K562 (cell line): ENCODE measurements around the gene HORMAD1. TPM values are rescaled to one million over a fixed set of nuclear protein-coding genes. Genes with fewer than 3 reads are reported as not detected.
A peak's percentile ranks its signal among the peaks of the same experiment; 100 is the strongest.

ENCODE experiments used
- ATF7 ChIP-seq: fragments of 450-650 bp; IDR thresholded peaks from 2 replicates; pipeline ENCODE4 v1.7.1; 2014; ENCODE audit warnings: mild to moderate bottlenecking, moderate library complexity
- BDP1 ChIP-seq: IDR thresholded peaks from 3 replicates; pipeline ENCODE4 v1.6.1; 2011; ENCODE audit not compliant: insufficient read length, insufficient read depth
- CBFA2T3 ChIP-seq: fragments of 450-650 bp; IDR thresholded peaks from 2 replicates; pipeline ENCODE4 v1.6.1; 2017
- CREBBP ChIP-seq: IDR thresholded peaks from one replicate; pipeline ENCODE4 v1.6.1; 2012; ENCODE audit warnings: low read depth, mild to moderate bottlenecking, control low read depth, inconsistent platforms, low read length
- DPF2 ChIP-seq: fragments of 450-650 bp; IDR thresholded peaks from 2 replicates; pipeline ENCODE4 v1.6.1; 2016
- E2F1 ChIP-seq: sonication (generic); formaldehyde crosslinking; IDR thresholded peaks from 2 replicates; pipeline ENCODE4 v1.8.1; 2023; ENCODE audit warnings: mild to moderate bottlenecking, missing genetic modification reagents, moderate library complexity
- FOXK1 ChIP-seq: sonication (generic); formaldehyde crosslinking; IDR thresholded peaks from 2 replicates; pipeline ENCODE4 v1.8.0; 2022; ENCODE audit warnings: missing genetic modification reagents, mild to moderate bottlenecking, borderline replicate concordance
- FOXM1 ChIP-seq, 2 experiments: fragments of 450-650 bp in 1 of 2; sonication (generic) in 1 of 2; formaldehyde crosslinking in 1 of 2; IDR thresholded peaks; 2 replicates each; pipeline versions ENCODE4 v1.6.1 to v1.9.0; 2017 to 2022; ENCODE audit warnings: low read depth in 2 of 2, mild to moderate bottlenecking in 2 of 2, missing genetic modification reagents in 1 of 2, moderate library complexity in 1 of 2
- KDM5B ChIP-seq: fragments of 200-600 bp; sonication (generic); IDR thresholded peaks from 2 replicates; pipeline ENCODE4 v1.6.1; 2012; ENCODE audit warnings: low read depth, mild to moderate bottlenecking, moderate library complexity, low read length, control low read depth, inconsistent platforms; ENCODE audit not compliant: insufficient replicate concordance
- NEUROD1 ChIP-seq: fragments of 150-350 bp; IDR thresholded peaks from 2 replicates; pipeline ENCODE4 v1.6.1; 2014; ENCODE audit warnings: borderline replicate concordance, low read length, low read depth; ENCODE audit not compliant: partially characterized antibody
- NFRKB ChIP-seq: fragments of 450-650 bp; IDR thresholded peaks from 2 replicates; pipeline ENCODE4 v1.6.1; 2016; ENCODE audit warnings: low read depth
- RBM39 ChIP-seq: fragments of 200-400 bp; formaldehyde crosslinking; optimal IDR thresholded peaks from 2 replicates; pipeline ENCODE3; 2018; ENCODE audit warnings: low read depth, low read length
- TEAD1 ChIP-seq, 2 experiments: fragments of 450-650 bp in 1 of 2; sonication (generic) in 1 of 2; formaldehyde crosslinking; IDR thresholded peaks; 2 replicates each; pipeline versions ENCODE4 v1.4.0 to v1.8.0; 2020 to 2022; ENCODE audit warnings: mild to moderate bottlenecking in 2 of 2, missing genetic modification reagents in 1 of 2
- TFE3 ChIP-seq: fragments of 450-650 bp; formaldehyde crosslinking; IDR thresholded peaks from 2 replicates; pipeline ENCODE4 v1.4.0; 2020; ENCODE audit warnings: mild to moderate bottlenecking, mixed read lengths
- VEZF1 ChIP-seq: fragments of 200-800 bp; sonication (Bioruptor generic); IDR thresholded peaks from 2 replicates; pipeline ENCODE4 v1.6.1; 2017; ENCODE audit warnings: missing genetic modification characterization, missing compliant biosample characterization
- ZNF551 ChIP-seq: fragments of 250-450 bp; sonication (Bioruptor Pico); IDR thresholded peaks from 2 replicates; pipeline ENCODE4 v1.5.0; 2021; ENCODE audit warnings: mild to moderate bottlenecking, moderate library complexity
- ZNF696 ChIP-seq: fragments of 250-450 bp; sonication (Bioruptor Pico); conservative IDR thresholded peaks from 2 replicates; pipeline ENCODE4 v1.4.0; 2020; ENCODE audit warnings: mild to moderate bottlenecking, moderate library complexity
- polyA plus RNA-seq, 8 experiments: library from polyadenylated mRNA; depleted of rRNA in 4 of 8; stranded (reverse) in 5 of 8; unstranded in 3 of 8; fragments of >200 nt; fragmentation: Nextera tagmentation in 2 of 8; fragmentation: Illumina TruSeq in 1 of 8; extraction: Ambion mirVana in 2 of 8; extraction: Trizol in 1 of 8; gene quantifications; 2 replicates each; pipeline versions ENCODE4 v1.2.1 to v1.2.3, GENCODE V29; 2011 to 2014; ENCODE audit warnings: inconsistent platforms in 1 of 8, missing spikeins in 1 of 8
- total RNA-seq, 7 experiments: library from RNA; depleted of rRNA in 6 of 7; stranded (reverse); fragments of >200 nt in 6 of 7; fragmentation: Illumina TruSeq in 2 of 7; extraction: Trizol in 2 of 7; gene quantifications; 2 replicates each; pipeline versions ENCODE4 v1.2.1 to v1.2.3, GENCODE V29; 2011 to 2021; ENCODE audit warnings: low replicate concordance in 1 of 7
- TF ChIP-seq, protein P1 (sequence below): fragments of 250-450 bp; sonication (Bioruptor Pico); IDR thresholded peaks from 2 replicates; pipeline ENCODE4 v1.5.0; 2021
- TF ChIP-seq, protein P2 (sequence below), 2 experiments: fragments of 450-650 bp in 1 of 2; IDR thresholded peaks; 2 replicates each; pipeline ENCODE4 v1.6.1; 2011 to 2017; ENCODE audit warnings: low read depth in 2 of 2, antibody characterized with exemption in 1 of 2, borderline replicate concordance in 1 of 2, low read length in 1 of 2, mild to moderate bottlenecking in 1 of 2, mixed read lengths in 1 of 2; ENCODE audit not compliant: control insufficient read depth in 1 of 2

Gene HORMAD1
- total and polyA plus RNA-seq, 9 of the 15 experiments (the other 6 are each of a cell fraction or from before 2014, with no cell fraction given) = not detected

DNA sequence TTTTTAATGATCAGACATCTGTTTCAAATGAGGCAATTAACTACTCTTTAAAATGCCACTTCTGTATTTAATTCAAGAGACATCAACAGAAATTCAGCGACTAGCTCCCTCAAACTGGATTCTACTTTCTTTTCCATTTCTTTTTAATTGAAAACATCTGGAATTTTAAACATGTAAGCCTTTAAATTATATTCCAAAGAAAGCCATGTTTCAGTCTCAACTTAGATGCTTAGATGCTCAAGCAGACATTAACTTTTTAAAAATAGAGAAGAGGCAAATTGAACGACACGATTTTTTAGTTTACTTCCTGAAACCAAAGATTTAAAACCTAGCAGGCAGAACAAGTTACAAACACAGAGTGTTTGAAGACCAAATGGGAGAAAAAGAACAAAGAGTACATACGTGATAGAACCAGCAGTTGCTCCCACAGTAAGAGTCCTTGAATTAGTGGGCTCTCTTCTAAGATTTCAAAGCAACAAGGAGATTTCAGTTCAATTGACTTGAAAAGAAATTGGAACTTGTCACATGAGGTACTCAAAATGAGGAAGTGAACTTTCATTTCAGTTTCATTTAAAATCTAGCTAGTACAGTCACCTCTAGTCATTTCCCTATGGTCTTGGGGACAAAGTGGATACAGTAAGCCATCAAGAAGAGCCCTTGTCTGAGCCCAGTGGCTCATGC lies 44.7 kb upstream of the HORMAD1 start, which contains the start of gene CTSS (continued):
- TF ChIP-seq FOXM1 (IDR thresholded peaks at IDR 0.05; ENCODE audit: low read depth) (peak; percentile 34; the same call in 1 of the 2 replicates), FOXM1 (CRISPR knock-in tag; IDR thresholded peaks at IDR 0.05; ENCODE audit: low read depth) (no peak), TFE3 (CRISPR knock-in tag) (no peak), RBM39 (no peak), BDP1 (no peak), KDM5B (no peak), TEAD1 (CRISPR knock-in tag; IDR thresholded peaks at IDR 0.05) (no peak), ATF7 (0 out of 2 replicates have a peak, but pooled peaks have one; percentile 26), CBFA2T3 (no peak), ZNF696 (CRISPR knock-in tag) (no peak), VEZF1 (no peak), CREBBP (no peak), NFRKB (0 out of 2 replicates have a peak, but pooled peaks have one; percentile 39), NEUROD1 (no peak), E2F1 (no peak), FOXK1 (CRISPR knock-in tag) (no peak), DPF2 (no peak), ZNF551 (no peak)
- TF ChIP-seq, protein P1, sequence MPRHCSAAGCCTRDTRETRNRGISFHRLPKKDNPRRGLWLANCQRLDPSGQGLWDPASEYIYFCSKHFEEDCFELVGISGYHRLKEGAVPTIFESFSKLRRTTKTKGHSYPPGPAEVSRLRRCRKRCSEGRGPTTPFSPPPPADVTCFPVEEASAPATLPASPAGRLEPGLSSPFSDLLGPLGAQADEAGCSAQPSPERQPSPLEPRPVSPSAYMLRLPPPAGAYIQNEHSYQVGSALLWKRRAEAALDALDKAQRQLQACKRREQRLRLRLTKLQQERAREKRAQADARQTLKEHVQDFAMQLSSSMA (CRISPR knock-in tag) = no peak
- TF ChIP-seq, protein P2, sequence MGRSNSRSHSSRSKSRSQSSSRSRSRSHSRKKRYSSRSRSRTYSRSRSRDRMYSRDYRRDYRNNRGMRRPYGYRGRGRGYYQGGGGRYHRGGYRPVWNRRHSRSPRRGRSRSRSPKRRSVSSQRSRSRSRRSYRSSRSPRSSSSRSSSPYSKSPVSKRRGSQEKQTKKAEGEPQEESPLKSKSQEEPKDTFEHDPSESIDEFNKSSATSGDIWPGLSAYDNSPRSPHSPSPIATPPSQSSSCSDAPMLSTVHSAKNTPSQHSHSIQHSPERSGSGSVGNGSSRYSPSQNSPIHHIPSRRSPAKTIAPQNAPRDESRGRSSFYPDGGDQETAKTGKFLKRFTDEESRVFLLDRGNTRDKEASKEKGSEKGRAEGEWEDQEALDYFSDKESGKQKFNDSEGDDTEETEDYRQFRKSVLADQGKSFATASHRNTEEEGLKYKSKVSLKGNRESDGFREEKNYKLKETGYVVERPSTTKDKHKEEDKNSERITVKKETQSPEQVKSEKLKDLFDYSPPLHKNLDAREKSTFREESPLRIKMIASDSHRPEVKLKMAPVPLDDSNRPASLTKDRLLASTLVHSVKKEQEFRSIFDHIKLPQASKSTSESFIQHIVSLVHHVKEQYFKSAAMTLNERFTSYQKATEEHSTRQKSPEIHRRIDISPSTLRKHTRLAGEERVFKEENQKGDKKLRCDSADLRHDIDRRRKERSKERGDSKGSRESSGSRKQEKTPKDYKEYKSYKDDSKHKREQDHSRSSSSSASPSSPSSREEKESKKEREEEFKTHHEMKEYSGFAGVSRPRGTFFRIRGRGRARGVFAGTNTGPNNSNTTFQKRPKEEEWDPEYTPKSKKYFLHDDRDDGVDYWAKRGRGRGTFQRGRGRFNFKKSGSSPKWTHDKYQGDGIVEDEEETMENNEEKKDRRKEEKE (IDR thresholded peaks at IDR 0.05; ENCODE audit: borderline replicate concordance in 1 of 2, control insufficient read depth in 1 of 2, low read depth in 2 of 2, low read length in 1 of 2) = no peak
